NOMO-1 treated with dmso at 0.1 percent for 144 hours (cell line): ENCODE measurements around the gene FSHB.
"Not testable (repeated sequence)": the region's sequence is repeated elsewhere in the genome, so short reads cannot be mapped to it uniquely, and the experiment has no call there.

Source experiments
- DNase-seq: peaks from one replicate; lab custom pipeline; 2025; ENCODE audit not compliant: unreplicated experiment; lab: John Stamatoyannopoulos, UW

The FSHB gene

GRCh38 chr11:30230714-30231113 lies at the start of gene FSHB:
Gene FSHB (plus strand): TSS chr11:30231014. CDS start chr11:30231903, 889 bp downstream.
- no peak for DNase-seq

DNA sequence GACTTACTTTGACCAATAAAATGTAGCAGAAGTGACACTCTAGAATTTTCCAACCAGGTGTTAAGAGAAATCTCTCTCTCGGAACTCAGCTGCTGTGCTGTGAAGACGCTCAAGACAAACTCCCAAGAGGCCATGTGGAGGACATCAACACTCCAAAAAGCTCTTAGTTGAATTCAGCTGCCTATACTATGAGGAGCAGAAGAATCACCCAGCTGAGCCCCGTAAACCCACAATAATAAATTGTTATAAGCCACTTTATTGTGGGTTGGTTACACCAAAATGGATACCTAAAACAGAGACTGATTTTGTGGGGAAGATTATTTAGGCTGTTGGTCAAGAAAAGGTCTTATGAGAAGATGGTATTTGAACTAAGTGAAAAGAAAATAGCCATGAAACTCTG lies 44.1 kb upstream of the FSHB start:
- DNase-seq = no peak

DNA sequence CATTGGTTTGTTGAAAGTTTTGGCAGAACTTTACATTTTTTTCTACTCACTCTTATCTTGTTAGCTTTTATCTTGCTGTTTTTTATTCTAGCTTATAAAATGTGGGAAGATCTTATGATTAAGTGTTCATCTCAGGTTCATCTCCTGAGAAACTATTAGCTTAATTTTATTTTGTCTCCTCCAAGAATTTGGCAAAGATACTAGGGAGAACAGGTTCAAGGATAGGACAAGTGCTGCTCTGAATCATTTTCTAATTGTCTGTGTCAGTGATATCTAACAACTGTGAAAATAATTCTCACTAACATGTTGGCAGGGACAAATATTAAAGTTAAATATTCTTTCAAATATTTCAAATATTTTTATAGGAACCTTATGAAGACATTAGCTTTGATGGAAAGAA lies 38.2 kb upstream of the FSHB start:
- DNase-seq = no peak

- DNase-seq = no peak
Observed at GRCh38 chr11:30196400-30197206, 34.2 kb upstream of the FSHB start.

GRCh38 chr11:30197869-30198268 lies 32.9 kb upstream of the FSHB start:
- no peak for DNase-seq

GRCh38 chr11:30202989-30203388 lies 27.8 kb upstream of the FSHB start:
- DNase-seq = not testable (repeated sequence)

DNA sequence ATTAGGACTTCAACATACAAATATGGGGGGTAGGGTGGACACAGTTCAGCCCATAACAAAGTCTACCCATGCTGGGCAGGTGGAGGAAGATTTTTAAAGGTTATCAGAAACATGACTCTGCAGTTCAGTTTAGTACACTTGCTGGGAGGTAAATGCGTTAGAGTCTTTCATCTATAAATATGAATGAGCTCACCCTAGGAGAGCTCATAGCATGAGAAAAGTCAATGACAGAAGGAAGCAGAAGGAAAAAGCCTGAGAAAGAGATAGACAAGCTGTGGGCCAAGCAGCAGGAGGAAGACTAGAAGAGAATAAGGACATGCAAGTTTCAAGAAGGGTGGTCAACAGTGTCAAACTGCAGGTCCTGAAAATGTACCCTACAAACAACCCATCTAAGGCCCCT lies 27.0 kb upstream of the FSHB start:
- DNase-seq = no peak

DNA sequence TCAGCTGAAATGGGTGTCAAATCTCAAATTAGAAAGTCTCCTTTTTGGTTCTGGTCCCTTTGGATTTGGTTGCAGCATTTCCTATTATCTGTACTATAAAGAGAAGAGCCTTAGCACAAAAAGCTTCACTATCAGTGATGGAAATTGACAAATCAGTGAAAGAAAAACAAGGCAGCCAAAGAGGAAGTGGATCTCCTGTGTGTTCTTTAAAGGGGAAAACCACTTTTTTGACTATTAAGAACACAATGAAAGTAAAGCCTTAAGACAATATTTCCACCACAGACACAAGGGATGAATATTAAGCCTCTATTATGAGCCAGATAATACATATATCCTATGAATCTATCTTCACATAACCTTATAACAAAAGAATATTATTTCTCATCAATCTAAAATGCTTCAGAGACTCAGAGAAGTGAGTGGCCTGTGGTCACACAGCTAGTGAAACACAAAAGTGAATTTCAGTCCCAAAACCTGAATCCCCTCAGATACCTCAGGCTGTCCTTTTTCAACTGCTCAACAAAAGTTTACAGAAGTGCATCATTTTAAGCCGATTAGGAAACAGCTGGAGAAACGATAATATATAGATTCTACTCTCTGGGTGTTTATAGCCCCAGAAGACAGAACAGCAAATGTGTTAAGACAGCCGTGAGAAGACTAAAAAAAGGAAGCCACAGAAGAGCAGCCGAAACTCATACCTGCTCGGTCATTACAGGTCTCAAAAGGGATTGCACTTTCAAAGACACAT lies 24.4 kb upstream of the FSHB start:
- DNase-seq = no peak

DNA sequence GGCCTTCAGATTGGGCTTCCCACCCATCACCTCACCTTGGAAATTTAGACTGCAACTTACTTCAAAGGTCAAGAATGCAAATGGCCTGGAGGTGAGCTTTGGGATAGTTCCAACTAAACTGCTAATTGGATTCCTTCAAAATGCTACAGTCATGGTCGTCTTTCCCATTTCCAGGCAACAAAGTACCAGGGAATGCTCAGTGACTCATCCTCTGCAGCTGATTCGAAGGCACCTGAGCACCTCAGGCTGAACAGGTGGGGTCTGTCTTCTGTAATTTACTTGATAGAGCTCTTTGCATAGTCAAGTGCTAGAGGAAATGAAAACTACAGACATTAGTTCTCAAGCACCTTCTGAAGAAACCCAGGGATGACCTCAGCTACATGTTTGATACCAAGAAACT lies 20.5 kb upstream of the FSHB start:
- no peak for DNase-seq

- DNase-seq = no peak
Observed at GRCh38 chr11:30216534-30216933, 14.3 kb upstream of the FSHB start.

GRCh38 chr11:30218278-30218677 lies 12.5 kb upstream of the FSHB start:
- no peak for DNase-seq

DNA sequence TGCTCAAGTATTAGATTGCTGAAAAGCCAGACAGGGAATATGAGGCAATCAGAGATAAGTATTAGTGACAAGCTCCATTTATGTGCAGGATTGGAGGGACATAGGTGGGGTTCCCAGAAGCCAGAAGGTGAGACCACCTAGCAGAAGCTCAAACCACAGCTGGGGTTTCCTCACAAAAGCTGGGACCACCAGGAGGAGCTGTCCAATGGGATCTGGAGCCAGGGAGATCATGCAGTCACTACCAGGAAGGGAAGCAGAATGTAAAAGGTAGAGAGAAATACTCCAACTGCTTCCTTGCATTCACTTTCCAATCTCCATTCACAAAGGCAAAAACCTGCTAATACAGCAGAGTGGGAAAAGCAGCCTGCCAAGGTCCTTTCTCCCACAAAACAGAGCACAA lies 5.2 kb upstream of the FSHB start:
- no peak for DNase-seq

DNA sequence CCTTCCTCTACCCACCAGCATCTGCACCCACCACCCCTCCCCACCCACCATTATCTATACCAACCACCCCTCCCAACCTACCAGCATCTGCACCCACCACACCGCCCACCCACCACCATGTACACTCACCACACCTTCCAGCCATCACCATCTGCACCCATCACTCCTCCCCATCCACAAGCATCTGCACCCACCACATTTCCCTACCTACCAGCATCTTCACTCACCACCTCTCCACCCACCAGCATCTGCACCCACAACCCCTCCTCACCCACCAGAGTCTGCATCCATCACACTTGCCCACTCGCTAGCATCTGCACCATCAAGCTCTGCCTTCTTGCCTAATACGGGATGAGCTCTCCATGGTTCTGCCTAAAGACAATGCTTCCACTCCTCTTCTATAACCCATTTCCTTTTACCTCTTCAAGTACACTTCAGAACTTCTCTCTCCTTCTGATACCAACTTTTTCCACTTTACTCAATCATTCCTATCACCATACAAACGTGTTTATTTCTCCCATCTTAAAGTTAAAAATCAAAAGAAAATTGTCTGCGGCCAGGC lies 2.4 kb upstream of the FSHB start:
- DNase-seq = no peak

GRCh38 chr11:30239025-30239424 lies 8.2 kb downstream of the FSHB start:
- no peak for DNase-seq

GRCh38 chr11:30244265-30244664 lies 13.5 kb downstream of the FSHB start:
- no peak for DNase-seq

DNA sequence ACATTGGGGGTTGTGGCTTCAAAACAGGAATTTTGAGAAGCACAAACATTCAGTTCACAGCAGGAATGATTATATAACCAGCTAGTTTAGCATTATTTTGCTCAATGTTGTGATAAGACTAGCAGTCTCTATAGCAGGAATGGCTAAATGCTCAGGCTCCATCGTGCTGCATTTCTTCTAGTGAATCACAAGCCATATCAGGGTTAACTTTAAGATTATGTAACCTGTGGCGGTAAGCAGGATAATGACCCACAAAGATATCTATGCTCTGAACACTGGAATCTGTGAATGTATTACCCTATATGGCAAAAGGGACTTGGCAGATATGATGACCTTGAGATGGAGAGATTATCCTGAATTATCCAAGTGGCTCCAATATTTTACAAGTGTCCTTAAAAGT lies 14.8 kb downstream of the FSHB start:
- DNase-seq = no peak

DNA sequence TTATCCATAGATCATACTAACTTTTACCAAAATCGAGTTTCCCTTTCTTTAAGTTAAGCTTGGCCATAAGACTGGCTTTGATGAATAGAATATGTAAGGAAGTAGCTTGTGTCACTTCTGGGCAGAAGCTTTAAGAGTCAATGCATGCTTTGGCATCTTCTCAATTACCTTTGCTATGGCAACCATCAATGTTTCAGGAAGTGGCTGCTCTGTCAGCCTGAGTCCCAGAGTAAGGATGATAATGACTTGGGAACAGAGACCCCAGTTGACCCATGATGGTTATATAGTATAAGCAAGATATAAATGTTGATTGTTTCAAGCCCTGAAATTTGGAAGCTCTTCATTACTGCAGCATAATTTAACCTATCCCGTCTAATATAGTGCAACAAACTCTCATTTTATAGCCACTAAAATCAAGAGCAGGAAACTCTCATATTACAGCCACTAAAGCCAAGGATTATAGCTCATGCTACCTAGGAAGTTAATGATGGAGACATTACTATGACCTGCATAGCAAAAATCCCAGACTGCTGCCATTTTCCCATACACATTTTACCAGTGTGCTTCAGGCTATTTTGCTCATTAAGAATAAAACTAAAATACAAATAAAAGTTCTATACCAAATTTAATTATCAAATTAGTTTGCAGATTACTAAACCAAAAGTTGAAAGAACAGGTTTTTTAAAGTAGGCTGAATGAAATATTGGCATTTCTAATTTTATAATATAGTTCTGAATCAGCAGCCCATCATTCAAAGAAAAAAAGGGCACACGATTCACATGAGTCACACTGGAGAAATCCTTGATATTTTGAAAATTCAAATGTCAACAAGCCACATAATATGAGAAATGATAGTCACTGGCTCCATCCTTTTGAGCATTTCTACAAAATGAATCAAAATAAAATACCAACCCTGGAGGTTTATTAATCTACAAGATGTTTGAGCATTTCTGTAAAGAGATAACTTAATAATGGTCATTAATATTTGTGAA lies 23.8 kb downstream of the FSHB start:
- DNase-seq = no peak

DNA sequence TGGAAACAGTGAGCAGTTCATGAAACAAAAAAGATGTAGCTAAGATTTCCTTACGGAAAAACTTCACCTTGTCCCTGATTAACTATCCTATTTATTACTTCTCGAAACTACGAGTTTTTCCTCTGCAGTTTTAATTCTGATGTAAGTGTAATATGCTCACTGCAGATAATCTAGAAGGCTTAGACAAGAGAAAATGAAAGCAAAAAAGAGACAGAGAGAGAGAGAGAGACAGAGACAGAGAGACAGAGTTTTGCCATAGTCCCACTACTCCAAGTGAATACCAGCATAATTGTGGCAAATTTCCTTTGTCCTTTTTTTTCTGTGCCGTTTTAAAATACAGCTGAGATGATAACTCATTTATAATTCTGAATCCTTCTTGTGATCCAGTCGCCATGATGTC lies 24.8 kb downstream of the FSHB start:
- DNase-seq = no peak

DNA sequence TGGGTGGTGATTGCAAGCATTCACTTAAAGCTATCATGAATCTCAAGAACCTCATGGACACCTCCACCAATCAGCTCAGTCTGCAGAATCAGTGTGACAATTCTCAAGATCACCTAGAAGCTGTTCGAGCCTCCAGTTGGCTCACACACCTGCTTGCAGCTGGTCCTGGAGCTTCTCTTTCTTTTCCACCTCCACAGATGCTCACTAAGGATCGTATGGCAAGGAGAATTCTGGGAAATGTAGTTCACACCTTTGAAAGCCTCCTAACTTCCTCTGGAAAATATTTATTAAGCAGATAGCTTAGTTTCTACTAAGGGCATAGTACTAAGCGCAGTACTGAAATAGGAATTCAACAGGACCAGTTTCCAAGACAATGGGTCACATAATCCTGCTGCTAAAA lies 26.2 kb downstream of the FSHB start:
- DNase-seq = no peak

DNA sequence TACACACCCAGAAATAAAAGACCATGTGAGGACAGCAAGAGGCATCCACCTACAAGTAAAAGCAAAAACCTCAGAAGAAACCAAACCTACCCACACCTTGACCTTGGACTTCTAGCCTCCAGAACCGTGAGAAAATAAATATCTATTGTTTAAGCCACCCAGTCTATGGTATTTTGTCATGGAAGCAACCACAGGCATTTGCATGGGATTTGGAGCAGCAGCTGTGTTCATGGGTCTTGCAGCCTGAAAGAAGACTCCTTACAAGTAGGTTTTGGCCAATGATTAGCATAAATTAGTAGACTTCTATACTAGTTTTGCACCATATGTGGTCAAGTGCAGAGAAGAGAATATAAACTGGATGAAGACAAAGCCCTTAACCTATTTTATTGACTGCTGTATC lies 27.9 kb downstream of the FSHB start:
- no peak for DNase-seq

GRCh38 chr11:30260813-30261212 lies 30.0 kb downstream of the FSHB start:
- no peak for DNase-seq
